GM18505 (cell line): ENCODE measurements around the gene NUDT1.

Experiments
- ATAC-seq: cut with Tn5 transposase; IDR thresholded peaks from one replicate; pipeline ENCODE4 v1.9.1; 2021; ENCODE audit not compliant: unreplicated experiment
- POLR2A ChIP-seq: IDR thresholded peaks from 4 replicates; pipeline ENCODE4 v1.6.1; 2011; ENCODE audit warnings: borderline replicate concordance; ENCODE audit not compliant: insufficient read depth, insufficient read length; ENCODE audit errors: extremely low read depth

The NUDT1 gene

GRCh38 chr7:2212906-2213305, 29.1 kb upstream of the NUDT1 start:
- TF ChIP-seq POLR2A = no peak
- ATAC-seq = no peak

GRCh38 chr7:2213551-2214215, 28.3 kb upstream of the NUDT1 start:
- no peak for TF ChIP-seq POLR2A
- no peak for ATAC-seq

GRCh38 chr7:2214636-2215035, 27.4 kb upstream of the NUDT1 start:
- ATAC-seq = no peak
- no peak for TF ChIP-seq POLR2A

GRCh38 chr7:2215851-2216250, 26.2 kb upstream of the NUDT1 start:
- no peak for TF ChIP-seq POLR2A
- no peak for ATAC-seq

GRCh38 chr7:2217206-2217605, 24.8 kb upstream of the NUDT1 start:
- TF ChIP-seq POLR2A = no peak
- no peak for ATAC-seq

- TF ChIP-seq POLR2A = no peak
- ATAC-seq = no peak
Observed at GRCh38 chr7:2217716-2218443, 24.1 kb upstream of the NUDT1 start.

- no peak for ATAC-seq
- TF ChIP-seq POLR2A = no peak
Observed at GRCh38 chr7:2218444-2218785, 23.6 kb upstream of the NUDT1 start.

- no peak for TF ChIP-seq POLR2A
- ATAC-seq = no peak
Observed at GRCh38 chr7:2219136-2219535, 22.9 kb upstream of the NUDT1 start.

- ATAC-seq = no peak
- TF ChIP-seq POLR2A = no peak
Observed at GRCh38 chr7:2219606-2220005, 22.4 kb upstream of the NUDT1 start.

GRCh38 chr7:2220030-2220429, 22.0 kb upstream of the NUDT1 start:
- no peak for ATAC-seq
- no peak for TF ChIP-seq POLR2A

GRCh38 chr7:2220506-2220905, 21.5 kb upstream of the NUDT1 start:
- no peak for TF ChIP-seq POLR2A
- no peak for ATAC-seq

- ATAC-seq = no peak
- TF ChIP-seq POLR2A = no peak
Observed at GRCh38 chr7:2220954-2221353, 21.1 kb upstream of the NUDT1 start.

- ATAC-seq = no peak
- TF ChIP-seq POLR2A = no peak
Observed at GRCh38 chr7:2222516-2222915, 19.5 kb upstream of the NUDT1 start.

GRCh38 chr7:2223321-2223720, 18.7 kb upstream of the NUDT1 start:
- TF ChIP-seq POLR2A = no peak
- ATAC-seq = no peak
